OCI-M2 (cell line): Measurements from ENCODE around the gene PERM1.
"Not testable (repeated sequence)": the region's sequence is repeated elsewhere in the genome, so short reads cannot be mapped to it uniquely, and the experiment has no call there.

Source experiments
- DNase-seq: peaks from one replicate; lab custom pipeline; 2025; ENCODE audit not compliant: unreplicated experiment; lab: John Stamatoyannopoulos, UW

PERM1 gene

DNA sequence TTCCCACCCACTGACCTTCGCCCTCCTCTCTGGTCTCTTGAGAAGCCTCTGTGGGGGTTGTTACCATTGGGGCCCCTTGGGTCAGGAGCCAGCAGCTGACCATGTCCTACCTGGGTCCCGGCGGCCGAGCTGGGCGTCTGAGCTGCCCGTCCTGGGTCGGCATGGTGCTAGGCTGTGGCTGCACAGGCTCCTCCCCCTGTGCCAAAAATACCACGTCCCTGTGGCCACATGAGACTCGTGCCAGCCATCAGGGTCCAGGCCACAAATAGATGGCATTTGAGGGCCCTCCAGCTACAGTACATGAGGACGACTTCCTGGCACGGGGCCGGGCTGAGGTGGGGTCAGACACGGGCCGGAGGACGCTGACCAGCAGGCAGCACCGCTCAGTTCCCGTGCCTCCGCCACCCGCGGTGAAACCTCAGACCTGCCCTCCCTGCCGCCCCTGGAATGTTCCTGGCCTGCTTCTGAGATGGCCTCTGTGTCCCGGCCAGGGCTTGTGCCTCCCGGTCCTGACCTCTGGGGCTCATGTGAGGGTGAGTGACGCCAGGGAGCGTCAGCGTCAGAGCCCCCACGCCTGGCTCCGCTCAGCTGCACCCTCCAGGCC lies at the start of gene PERM1:
TSS of gene PERM1 (minus strand) at position 139 of the 604 bp plus-strand sequence. CDS start 1,064 bp downstream, outside the sequence.
- no peak for DNase-seq

- DNase-seq, result not testable (repeated sequence)
Measured at GRCh38 chr1:1030867-1031658, 49.2 kb upstream of the PERM1 start.

- DNase-seq, result no peak
Measured at GRCh38 chr1:1027791-1028190, 45.9 kb upstream of the PERM1 start.

- no peak for DNase-seq
Measured at GRCh38 chr1:1026599-1027413, 44.9 kb upstream of the PERM1 start.

DNA sequence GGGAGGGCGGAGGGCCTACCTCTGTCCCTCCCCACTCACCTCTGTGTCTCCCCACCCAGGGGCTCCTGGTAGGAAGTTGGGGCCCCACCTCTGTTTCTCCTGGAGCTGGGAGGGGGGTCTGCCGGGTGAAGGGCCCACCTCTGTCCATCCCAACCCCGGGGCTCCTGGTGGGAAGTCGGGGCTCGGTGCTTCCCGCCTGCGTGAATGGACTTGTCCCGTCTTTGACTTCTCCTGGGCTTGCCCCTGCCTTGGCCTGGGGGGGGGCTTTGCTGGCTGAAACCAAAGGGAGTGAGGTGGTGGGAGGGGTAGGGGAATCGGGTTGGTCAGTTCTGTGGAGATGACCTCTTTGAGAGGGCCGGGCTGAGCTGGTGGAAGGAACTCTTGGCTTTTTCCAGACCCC lies 43.8 kb upstream of the PERM1 start:
- no peak for DNase-seq

- no peak for DNase-seq
Measured at GRCh38 chr1:1024771-1025699, 43.1 kb upstream of the PERM1 start.

DNA sequence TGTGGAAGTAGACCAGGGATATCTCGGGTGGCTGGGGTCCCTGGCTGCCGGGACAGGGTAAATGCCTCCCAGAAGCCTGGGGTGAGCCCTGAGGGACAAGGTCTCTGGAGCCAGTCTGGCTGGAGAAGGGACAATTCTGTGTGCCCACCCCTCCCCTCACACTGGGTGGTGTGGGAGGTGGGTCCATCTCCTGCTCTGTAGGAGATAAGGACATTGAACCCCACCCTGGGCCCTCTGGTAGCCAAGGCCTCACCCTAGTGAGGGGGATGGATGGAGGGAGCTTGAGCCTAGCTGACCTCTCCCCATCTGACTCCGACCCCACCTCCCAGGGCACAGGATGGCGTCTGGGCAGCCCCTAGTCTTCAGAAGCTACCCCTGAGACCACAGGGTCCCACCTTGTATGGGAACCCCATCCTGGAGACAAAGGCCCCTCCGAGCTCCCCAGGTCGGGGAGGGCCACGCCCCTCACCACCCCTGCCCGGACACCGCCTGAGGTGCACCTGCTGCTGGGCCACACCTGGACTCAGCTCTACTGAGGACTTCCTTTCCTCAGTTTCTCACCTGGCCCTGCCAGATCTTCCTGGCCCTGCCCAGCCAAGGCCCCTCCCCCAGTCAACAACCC lies 42.4 kb upstream of the PERM1 start:
- DNase-seq, result no peak

DNA sequence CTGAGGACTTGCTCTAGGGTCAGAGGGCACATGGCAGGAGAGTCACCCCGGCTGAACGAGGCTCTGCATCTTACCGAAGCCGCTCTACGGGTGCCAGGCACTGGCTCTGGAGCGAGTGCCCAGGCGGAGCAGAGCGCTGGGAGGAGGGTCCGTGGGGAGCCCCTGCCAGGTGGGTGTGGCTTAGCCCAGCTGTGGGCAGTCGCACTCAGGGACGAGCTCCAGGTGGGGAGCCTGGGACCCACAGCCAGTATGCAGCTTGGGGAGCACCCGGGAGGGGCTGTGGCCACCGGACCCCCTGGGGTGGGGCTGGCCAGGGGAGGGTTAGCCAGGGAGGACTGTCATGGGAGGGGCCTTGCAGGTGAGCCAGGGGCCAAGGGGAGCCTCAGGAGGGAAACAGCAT lies 41.8 kb upstream of the PERM1 start:
- no peak for DNase-seq

DNA sequence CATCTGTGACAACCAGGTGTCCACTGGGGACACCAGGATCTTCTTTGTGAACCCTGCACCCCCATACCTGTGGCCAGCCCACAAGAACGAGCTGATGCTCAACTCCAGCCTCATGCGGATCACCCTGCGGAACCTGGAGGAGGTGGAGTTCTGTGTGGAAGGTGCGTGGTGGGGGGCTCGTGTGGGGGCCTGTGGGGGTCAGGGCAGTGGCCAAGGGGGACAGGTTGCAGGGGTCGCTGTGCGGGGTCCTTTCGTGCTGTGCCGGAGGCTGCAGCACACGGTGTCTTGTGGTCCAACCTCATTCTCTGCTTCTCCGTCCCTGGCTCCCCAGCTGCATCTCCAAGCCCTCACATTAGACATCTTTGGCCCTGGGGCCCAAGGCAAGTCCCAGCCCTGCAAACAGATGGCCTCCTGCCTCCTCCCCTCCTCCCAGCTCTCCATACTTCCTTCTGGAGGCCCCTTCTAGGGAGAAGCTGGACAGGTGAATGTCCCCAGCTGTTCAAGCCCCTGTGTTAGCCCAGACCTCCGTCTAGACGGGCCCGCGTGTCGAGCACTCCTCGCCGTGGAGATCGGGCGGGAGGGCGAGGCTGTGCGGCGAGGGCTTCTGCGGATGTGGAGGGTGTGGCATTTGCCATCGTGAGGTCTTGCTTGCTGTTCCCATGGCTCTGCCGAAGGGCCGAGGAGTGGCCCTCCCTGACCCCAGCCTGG lies 40.6 kb upstream of the PERM1 start:
- DNase-seq, result no peak

GRCh38 chr1:1021920-1022259 lies 40.0 kb upstream of the PERM1 start:
- no peak for DNase-seq

DNA sequence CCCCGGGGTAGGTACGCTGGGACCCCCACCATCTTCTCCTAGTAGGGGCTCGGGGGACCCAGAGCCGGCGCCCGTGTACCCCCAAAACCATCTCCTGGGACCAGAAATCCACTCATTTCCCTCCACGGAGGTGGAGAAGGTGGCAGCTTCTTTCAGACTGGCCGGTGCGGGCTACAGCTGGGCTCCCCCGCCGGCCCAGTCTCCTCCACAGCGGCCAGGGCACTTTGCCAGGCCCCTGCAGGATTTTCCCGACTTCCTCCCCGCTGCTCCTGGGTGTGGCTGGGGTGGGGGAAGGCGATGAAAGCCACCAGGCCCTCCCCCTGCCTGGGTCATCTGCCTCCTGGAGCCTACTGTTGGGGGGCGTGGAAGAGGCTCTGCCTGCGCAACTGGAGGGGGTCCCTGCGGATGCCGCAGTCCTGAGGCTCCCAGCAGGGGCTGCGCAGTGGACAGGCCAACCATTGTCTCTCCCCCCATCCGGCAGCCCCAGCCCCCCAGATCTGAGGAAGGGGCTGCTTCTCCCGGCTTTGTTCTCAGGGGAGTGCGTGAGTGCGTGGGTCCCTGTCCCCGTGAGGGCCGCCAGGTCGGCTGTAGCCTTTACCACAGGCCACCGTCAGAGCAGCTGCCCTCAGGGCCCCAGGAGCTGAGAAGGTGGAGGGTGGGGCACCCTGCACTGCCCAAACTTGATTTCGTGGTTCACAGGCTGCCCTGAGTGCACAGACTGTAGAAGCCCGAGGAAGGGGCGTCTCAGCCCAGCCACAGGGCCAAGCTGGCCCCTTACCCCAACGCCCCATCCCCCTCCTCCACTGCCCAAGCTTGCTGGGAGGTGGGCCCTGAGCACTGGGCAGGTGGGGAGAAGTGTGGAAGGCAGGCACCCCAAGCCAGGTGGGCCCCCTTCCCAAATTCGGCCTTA lies 39.4 kb upstream of the PERM1 start:
- no peak for DNase-seq

DNA sequence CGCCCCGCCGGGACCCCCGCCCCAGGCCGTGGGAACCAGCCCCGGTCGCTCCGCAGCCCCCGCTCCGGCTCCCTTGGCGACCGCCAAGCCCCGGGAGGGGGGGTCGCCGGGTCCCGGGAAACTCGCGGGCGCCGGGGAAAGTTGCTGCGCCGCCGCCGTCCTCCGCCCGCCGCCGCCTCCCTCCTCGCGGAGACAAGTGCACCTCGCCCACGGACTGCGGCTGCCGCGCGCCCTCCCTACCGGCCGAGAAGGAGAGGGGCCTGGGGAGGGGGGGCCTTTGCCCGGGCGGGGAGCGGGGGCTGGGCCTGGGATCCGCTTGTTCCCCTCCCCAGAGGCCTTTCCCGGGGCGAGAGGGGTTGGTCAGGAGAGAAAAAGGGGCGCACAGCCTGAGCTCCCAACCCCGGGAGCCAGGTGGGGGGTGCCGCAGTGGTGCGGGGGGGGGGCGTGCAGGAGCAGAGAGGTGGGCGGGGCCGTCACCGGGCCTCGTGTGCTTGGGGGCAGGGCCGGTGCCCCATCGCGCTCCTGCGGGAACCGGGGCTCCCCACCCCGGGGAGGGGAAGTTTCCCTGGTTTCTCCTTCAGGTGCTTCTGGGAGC lies 38.6 kb upstream of the PERM1 start:
- DNase-seq, result no peak

DNA sequence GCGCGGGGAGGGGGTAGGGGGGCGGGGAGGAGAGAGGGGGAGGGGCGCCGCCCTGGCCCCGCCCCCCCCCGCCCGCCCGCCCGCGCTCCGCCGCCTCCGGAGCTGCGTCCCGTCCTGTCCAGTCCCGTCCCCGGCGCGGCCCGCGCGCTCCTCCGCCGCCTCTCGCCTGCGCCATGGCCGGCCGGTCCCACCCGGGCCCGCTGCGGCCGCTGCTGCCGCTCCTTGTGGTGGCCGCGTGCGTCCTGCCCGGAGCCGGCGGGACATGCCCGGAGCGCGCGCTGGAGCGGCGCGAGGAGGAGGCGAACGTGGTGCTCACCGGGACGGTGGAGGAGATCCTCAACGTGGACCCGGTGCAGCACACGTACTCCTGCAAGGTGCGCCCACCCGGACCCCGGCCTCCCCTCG lies 38.1 kb upstream of the PERM1 start, which contains the start of gene AGRN:
TSS of gene AGRN (plus strand) at position 121 of the 405 bp plus-strand sequence. CDS start at position 174, 53 bp downstream.
- DNase-seq, result no peak

DNA sequence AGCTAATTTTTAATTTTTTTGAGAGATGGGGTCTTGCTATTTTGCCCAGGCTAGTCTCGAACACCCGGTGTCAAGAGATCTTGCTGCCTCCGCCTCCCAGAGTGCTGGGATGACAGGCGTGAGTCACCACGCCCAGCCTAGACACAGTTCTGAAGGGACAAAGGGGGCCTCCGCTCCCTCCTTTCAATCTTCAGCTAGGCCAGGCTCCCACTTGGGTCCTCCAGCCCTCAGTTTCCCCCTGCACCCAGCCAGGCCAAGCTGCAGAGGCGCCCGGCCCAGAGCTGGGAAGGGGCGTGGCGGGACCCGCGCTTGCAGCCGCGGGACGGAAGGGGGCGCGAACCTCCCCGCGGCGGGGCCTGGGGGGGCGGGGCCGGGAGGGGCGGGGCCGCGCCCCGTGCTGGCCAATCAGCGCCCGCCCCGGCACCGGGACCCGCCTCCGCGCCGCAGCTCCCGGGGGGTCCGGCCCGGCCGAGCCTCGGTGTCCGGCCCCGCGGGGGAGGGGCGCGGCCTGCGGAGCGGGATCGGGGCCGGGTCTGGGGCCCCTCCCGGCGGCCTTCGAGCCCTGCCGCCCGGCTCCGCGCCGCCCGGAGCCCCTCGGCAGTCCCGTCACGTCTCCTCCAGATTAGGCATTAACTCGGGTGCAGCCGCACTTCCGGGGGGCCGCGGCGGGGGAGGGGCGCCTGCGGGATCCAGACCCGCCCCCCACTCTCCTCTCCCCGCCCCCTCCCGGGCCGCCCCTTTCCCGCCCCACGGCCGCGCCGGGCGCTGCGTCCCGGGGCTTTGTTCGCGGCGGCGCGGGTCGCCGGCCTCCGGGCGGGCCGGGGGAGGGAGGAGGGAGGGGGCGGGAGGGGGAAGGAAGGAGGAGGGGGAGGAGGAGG lies 37.5 kb upstream of the PERM1 start:
- no peak for DNase-seq

DNA sequence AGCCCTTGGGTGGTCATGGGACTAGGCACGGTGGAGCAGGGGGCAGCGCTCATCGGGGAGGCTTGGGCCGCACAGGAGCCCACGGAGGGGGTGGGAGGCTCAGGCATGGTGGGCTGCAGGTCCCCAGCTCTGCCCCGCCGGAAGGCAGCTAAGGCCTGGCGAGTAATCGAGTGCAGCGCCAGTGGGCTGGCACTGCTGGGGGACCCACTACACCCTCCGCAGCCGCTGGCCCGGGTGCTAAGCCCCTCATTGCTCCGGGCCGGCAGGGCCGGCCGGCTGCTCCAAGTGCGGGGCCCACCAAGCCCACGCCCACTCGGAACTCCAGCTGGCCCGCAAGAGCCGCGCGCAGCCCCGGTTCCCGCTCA lies 36.4 kb upstream of the PERM1 start:
- not testable (repeated sequence) for DNase-seq

DNA sequence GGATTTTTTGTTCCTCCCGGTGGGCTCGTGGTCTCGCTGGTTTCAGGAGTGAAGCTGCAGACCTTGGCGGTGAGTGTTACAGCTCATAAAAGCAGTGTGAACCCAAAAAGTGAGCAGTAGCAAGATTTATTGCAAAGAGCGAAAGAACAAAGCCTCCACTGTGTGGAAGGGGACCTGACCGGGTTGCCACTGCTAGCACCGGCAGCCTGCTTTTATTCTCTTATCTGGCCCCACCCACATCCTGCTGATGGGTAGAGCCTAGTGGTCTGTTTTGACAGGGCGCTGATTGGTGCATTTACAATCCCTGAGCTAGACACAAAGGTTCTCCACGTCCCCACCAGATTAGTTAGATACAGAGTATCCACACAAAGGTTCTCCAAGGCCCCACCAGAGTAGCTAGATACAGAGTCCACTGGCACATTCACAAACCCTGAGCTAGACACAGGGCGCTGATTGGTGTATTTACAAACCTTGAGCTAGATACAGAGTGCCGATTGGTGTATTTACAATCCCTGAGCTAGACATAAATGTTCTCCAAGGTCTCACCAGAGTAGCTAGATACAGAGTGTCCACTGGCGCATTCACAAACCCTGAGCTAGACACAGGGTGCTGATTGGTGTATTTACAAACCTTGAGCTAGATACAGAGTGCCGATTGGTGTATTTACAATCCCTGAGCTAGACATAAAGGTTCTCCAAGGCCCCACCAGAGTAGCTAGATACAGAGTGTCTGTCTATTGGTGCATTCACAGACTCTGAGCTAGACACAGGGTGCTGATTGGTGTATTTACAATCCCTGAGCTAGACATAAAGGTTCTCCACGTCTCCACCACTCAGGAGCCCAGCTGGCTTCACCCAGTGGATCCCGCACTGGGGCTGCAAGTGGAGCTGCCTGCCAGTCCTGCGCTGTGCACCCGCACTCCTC lies 35.8 kb upstream of the PERM1 start:
- not testable (repeated sequence) for DNase-seq
